Measurements from ENCODE around the gene CABLES2.

The CABLES2 gene

GRCh38 chr20:62407221-62407992 lies at the start of gene CABLES2:
CABLES2 (minus strand) TSS chr20:62407285; CDS start chr20:62407276, 9 bp downstream.
- DNase-seq = peak; percentile 59

- DNase-seq = no peak
Measured at GRCh38 chr20:62455929-62456328, 48.8 kb upstream of the CABLES2 start.

DNA sequence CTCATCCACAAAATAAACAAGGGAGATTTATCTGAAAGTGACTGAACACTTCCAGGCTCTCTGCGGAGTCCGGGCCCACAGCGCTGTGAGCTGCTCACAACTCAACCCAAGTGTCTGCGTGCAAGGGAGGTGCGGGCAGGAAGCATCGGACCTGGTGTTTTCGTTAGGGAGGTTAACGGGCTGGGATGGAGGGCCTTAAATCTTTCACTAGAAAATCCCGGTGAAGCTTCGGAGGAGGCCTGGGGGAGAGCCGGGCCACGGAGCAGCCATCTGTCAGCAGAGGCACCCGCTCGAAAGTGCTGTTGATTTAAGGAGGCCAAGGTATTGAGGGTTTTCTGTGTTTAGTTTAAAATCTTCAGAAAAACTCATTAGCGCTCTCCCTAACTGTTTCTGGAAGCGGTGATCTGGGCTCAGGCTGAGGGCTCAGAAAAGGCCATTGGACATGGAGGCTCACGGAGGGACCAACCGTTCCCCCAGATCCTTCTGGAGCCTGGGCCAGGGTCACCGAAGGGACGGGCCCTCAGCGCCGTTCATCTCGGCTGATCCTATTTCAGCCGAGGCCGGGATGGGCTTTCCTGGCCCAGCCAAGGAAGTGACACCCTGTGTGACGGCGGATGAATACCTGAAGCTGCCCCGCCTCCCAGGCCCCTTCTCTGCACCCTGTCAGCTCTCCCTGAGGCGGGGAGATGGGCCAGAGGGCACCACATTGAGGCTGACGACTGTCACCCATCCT lies 48.0 kb upstream of the CABLES2 start:
- DNase-seq = no peak

DNA sequence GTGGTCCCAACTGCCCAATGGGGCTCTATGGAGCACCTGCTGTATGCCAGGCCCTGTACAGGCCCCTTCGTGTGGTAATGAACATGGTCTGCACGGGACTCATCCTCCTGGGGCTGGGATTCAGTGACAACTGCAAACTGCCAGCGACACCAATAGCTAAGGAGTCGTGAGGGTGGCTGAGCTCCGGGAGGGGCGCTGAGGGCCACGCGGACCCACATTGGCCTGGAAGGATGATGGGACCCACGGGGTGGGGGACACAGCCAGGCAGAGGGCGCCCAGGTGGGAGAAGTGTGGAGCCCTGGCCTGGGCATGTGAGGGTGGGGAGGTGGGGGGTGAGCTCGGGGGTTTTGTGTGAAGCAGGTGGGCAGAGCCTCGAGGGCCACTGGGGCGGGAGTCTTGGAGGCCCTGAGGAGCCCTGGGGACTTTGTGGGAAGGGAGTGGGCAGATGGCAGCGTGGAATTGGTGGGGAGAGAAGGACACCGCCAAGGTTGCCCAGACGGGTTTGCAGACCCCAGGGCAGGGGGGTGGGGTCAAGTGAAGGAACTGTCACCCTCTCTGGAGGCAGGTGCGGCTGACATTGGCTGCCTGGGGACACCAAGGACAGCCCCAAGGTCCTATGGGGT lies 46.2 kb upstream of the CABLES2 start:
- DNase-seq = no peak

GRCh38 chr20:62452475-62453095 lies 45.5 kb upstream of the CABLES2 start:
- DNase-seq = no peak

GRCh38 chr20:62451970-62452369 lies 44.9 kb upstream of the CABLES2 start:
- DNase-seq = no peak

DNA sequence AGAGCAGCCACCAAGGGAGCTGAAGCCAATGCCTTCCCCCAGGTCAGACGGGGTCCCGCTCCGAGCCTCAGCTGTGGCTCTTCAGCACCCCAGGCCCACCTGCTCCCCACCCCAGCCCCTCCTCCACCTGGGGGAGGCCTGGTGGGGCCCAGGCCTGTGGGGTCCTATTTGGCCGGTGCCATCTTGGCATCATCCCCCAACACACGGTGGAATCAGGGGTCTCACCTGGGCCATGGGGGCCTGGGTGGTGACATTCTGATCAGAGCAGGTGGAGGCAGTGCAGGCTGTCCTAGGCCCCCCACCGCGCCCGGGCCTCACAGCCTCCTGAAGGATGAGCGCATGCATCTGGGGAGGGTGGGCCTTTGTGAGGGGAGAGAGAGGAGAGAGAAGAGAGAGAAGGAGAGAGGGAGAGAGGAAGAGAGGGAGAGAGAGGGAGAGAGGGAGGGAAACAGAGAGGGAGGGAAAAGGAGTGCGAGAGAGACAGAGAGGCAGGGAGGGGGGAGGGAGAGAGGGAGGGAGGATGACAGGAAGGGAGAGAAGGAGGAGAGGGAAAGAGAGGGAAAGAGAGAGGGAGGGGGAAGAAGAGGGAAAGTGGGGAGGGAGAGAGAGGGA lies 44.2 kb upstream of the CABLES2 start:
- DNase-seq = no peak

DNA sequence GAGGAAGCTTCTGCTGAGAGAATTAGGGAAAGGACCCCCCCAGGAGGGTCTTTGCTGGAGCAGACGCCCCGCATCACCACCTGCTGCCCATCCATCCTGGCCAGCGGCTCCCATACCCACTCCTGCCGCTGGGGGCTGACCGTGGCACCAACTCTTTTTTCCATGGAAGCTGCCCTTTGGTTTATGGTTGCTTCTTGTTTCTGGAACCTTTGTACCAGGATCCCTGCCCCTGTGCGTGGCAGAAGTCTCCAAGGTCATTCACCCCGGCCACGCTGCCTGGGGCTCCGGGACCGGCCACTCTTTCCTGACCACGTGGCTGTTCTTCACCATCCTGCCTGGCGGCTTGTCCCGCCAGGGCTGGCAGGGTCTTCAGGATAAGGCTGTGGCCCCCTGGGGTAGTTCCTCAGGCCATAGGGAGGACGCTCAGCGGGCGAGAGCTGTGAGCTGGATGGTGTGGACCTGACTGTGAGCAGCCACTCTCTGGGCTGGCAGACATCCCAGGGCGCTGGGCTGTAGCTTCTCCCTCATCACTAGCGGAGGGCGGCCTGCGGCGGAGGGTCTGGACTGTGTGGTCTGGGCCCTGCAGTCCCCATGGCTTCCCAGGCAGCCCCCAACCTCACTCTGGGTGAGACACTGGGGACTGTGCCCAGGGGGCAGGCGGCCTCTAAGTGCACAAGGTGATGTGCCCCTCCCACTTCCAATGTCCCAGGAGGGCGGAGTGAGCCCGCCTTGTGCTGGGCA lies 43.0 kb upstream of the CABLES2 start:
- no peak for DNase-seq

GRCh38 chr20:62448788-62449187 lies 41.7 kb upstream of the CABLES2 start:
- DNase-seq = no peak

GRCh38 chr20:62448038-62448437 lies 41.0 kb upstream of the CABLES2 start:
- DNase-seq = no peak

GRCh38 chr20:62446888-62447869 lies 40.1 kb upstream of the CABLES2 start:
- no peak for DNase-seq

GRCh38 chr20:62446481-62446880 lies 39.4 kb upstream of the CABLES2 start:
- no peak for DNase-seq

- no peak for DNase-seq
Measured at GRCh38 chr20:62445553-62446340, 38.7 kb upstream of the CABLES2 start.

DNA sequence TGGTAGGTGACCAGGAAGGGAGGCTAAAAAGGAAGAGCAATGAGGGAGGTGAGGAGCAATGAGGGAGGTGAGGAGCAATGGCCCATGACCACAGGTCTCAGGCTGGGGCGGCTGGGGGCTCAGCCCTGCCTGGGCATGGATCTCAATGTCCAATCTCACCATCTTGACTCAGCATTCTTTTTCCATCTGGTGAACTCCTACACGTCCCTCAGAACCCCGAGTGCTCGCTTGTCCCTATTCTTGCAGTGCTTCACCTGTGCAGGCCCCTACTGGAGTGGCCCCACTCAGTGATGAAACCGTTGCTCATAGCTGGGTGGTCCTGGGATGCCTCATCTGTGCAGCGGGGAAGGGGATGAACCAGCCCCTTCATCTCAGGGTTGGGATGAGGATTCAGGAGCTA lies 37.2 kb upstream of the CABLES2 start:
- no peak for DNase-seq

DNA sequence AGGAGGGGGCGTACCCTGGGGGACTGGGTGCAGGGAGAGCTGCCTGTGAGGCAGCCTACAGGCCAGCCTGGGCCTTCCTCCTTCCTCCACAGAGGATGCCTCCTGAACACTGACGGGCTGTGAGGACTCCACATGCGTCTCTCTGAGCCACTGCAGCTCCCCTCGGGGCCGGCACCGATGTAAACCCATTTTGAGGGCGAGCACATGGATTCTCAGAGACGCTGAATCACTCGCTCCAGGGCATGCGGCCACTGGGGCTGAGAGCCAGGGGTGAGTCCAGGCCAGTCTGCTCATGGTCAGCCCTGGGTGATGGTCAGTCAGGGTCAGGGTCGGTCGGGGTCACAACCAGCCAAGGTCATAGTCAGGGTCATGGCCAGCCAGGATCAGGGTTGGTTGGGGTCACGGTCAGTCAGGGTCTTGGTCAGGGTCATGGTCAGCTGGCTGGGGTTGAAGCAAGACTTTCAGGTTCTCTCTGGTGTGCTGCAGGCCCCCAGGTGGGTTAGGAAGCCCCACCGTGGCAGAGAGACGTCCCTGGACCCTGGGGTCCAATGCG lies 35.0 kb upstream of the CABLES2 start:
- no peak for DNase-seq

- no peak for DNase-seq
Measured at GRCh38 chr20:62439218-62439617, 32.1 kb upstream of the CABLES2 start.

DNA sequence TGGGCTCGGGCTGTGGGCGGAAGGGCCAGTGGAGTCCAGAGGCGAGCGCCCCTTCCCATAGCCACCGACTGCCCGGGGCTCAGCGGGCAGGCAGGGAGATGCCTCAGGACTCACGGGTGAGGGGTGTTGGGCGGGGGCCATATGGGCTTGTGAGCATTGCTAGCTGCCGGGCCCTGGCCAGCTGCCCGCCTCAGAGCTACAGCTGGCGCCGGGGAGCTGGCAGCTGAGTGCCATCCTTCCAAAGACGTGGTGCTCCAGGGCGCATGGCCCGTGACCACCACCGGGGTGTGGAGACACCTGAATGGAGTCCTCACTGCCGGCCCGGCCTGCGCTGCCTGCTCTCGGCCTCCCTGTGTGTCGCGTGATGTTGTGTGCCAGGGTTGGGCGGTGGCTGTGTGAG lies 30.8 kb upstream of the CABLES2 start:
- DNase-seq = no peak

- no peak for DNase-seq
Measured at GRCh38 chr20:62437496-62437895, 30.4 kb upstream of the CABLES2 start.

GRCh38 chr20:62436692-62437091 lies 29.6 kb upstream of the CABLES2 start:
- no peak for DNase-seq
